GM19455 (cell line): ENCODE measurements around the gene C9orf153.
"Not testable (repeated sequence)": the region's sequence is repeated elsewhere in the genome, so short reads cannot be mapped to it uniquely, and the experiment has no call there.

Experiments used
- ATAC-seq: cut with Tn5 transposase; IDR thresholded peaks from one replicate; pipeline ENCODE4 v1.9.1; 2021; ENCODE audit not compliant: unreplicated experiment

Gene C9orf153

DNA sequence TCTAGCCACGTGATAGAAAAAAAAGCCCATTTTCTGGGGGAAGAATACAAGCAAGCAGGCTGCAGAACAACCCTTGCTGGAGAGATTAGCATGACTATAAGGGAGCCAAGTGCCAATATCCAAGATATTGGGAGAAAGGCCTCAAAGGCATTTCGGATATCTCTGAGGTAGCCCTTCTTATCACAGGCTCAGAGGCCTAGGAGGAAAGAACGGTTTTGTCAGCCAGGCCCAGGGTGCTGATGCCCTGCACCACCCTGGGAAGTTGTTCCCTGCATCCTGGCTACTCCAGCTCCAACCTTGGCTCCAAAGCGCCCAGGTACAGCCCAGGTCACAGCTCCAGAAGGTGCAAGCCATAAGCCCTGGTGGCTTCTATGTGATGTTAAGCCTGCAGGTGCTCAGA is 66.4 kb downstream of the C9orf153 start:
- ATAC-seq = no peak

GRCh38 chr9:86190700-86191099 is 68.8 kb downstream of the C9orf153 start:
- not testable (repeated sequence) for ATAC-seq

DNA sequence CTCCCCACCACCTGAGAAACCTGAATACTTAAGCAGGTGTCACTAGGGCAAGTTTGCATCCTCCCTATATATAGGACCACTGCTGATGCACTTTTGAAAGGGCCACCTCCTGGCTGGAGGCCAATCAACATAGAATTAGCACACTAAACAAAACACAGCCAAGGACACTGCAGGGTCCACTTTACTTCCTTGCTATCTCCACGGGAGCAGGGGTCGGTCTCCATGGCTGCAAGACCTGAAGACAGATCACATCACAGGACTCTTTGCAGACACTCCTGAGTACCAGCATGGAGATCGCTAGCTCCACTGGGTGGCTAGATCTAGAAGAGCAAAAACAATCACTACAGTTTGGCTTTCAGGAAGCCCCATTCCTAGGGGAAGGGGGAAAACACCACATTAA is 72.3 kb downstream of the C9orf153 start:
- no peak for ATAC-seq

DNA sequence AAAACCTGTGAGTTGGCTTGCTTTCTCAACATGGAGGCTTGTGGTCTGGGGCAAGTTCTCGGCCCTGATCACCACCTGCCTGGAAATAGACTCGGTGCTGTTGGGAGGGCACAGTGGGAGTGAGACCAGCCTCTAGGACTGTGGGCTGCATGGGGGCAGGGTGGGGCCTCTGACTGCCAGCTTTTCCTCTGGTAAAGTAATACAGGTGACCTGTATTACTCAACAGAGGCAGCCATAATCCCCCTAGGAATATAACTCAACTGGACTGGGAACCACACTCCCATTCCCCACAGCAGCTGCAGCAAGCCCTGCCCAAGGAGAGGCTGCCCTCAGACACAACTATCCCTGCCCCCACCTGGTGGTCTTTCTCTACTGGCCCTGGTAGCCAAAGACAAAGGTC is 72.8 kb downstream of the C9orf153 start:
- no peak for ATAC-seq

DNA sequence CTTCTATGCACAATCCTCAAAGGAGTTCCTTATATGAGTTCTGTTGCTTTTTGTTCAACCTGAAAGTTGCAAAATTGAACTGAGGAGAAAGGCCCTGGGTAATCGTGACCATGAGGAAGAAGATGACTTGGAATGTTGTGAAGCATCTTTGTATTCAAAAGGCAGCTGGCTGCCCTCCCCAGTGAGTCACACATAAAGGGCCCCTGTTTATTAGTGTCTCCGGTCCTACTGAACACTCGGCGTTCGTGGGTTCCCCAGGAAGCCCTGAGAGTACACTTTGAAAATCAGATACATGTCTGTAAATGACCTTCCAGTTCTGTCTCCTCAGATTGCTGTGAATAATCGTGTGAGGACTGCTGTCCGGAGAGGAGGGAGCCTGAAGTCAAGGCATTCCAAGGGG is 73.6 kb downstream of the C9orf153 start:
- no peak for ATAC-seq

DNA sequence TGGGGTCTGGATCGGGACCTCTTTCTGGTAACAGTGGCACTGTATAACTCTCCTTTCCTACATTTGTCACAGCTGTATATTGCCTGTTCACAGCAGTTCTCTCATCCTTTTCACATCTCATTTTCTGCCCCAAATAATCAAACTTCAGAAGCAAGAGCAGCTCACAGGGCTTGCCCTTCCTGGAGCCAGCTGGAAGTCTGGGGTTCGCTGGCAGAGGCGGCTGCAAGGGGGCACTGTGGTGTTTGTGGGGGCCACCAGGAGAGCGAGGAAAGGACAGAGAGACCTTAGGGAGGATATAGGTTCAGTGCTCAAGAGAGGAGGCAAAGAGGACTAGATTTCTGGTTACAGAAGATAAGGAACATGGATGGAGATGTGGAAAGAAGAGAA is 75.3 kb downstream of the C9orf153 start:
- ATAC-seq = no peak

DNA sequence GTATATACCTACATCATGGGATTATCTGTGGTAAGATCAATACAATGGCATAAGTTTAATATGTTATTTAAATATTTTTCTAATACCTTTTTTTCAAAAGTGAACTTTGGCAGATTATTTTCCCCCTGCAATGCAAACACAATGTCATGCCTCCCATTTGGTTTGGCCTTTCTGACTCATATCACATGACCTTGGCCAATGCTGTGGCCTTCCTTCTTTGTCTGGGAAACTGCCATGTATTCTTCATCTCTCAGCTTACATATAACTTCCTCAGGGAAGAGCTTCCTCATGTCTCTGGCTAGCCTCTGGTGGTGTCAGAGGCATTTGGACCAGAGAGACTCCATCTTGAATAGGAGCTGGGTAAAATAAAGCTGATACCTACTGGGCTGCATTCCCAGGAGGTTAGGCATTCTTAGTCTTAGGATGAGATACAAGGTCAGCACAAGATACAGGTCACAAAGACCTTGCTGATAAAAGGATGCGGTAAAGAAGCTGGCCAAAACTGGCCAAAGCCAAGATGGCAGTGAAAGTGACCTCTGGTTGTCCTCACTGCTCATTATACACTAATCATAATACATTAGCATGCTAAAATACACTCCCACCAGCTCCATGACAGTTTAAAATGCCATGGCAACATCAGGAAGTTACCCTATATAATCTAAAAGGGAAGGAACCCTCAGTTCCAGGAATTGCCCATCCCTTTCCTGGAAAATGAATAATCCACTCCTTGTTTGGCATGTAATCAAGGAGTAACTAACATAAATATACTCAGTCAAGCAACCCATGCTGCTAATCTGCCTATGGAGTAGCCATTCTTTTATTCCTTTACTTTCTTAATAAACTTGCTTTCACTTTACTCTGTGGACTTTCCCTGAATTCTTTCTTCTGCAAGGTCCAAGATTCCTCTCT is 76.0 kb downstream of the C9orf153 start:
- no peak for ATAC-seq

DNA sequence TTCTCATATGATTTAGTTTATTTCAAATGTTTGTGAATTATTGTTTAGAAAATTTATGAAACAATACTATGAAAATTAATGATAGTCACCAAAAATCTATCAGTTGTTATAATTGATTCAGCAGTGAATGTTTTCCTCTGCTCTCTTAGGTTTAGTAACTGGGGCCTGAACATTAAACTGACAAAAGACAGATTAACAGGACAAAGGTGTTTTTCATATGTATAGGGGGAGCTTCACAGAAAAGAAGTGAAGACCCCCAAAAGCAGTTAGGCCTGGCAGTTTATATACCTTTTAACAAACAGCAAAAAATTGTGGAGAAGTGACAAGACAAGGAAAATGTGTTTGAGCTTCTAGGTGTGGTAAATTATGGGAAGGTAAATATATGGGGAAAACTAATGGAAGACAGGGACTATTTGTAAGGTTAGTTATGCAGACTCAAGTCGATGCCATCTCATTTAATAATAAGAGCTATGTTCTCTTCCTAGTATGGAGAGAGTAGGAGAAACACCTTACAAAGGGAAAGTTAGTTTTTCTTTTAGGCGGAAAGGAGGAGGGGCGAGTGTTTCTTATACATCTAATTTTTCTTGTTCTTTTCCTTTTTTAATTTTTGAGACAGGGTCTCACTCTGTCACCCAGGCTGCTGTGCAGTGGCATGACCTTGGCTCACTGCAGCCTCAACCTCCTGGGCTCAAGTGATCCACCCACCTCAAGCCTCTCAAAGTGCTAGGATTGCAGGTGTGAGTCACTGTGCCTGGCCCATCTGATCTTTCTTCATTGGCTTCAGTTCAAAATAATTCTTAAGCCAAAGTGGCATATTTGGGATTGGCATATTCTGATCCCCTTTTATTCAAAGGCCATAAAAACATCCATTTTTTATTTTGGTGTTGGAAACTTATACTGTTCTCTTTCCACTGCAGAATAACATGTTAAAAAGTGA is 77.8 kb downstream of the C9orf153 start:
- no peak for ATAC-seq

GRCh38 chr9:86178503-86178902 is 81.0 kb downstream of the C9orf153 start:
- ATAC-seq = no peak

DNA sequence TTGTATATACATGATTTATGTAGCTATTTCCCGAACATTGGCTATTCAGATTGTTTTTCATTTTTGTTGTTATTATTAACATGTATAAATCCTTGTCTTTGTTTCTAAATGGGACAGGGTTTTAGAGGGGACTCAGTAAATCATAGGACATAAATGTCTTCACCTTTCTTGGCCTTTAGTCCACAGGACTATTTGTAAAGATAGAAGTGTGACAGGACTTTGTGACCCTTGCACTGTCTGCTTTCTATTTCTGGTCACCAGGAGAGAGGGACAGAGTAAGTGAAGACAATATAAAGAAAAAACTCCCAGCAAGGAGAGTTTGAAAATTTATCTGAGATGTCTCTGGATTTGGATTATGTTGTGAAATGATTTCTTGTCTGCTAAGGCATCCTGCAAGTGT is 81.5 kb downstream of the C9orf153 start:
- no peak for ATAC-seq

DNA sequence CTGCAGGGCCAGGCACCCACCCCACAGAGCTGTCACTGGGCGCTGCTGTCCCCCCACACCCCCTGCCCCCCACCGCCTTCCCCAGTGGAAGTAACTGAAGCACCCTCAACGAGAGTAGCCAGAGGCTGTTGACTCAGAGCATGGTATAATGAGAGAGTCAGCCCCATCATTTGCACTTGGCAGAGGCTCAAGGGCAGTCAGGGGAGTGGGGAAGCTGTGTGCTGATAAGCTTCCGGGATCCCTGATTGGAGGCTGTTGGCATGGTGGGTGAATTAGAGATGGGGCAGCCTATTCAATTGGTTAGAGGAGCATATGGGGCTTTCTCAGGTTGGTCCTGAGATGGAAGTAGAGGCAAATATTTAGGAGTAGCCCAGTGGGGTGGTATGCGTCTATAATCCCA is 83.0 kb downstream of the C9orf153 start:
- no peak for ATAC-seq

GRCh38 chr9:86175743-86176456 is 83.6 kb downstream of the C9orf153 start:
- ATAC-seq = no peak

- no peak for ATAC-seq
These were observed 84.2 kb downstream of the C9orf153 start for GRCh38 chr9:86175223-86175622.
